Measurements from ENCODE around the gene MOAP1. TPM values are rescaled to one million over a fixed set of nuclear protein-coding genes. Genes with fewer than 3 reads are reported as not detected.
"Not testable (repeated sequence)": the region's sequence is repeated elsewhere in the genome, so short reads cannot be mapped to it uniquely, and the experiment has no call there.

MOAP1 gene
- total RNA-seq, 1 donor from 2014 or later = 61.1 TPM

- Histone ChIP-seq H3K36me3 (peaks cover 34% of the 10 kb centered on the region), H3K4me1 (peaks cover 44% of the 10 kb centered on the region), H3K27me3 (ENCODE audit: low read depth) (no peaks in the 10 kb centered on the region), H3K4me3 (peak overlapping the region; percentile 91), H3K9me3 (replicated peaks) (no peaks in the 10 kb centered on the region), H3K27ac (replicated peaks) (peak overlapping the region; percentile 97)
- no peak for DNase-seq
- no peak for TF ChIP-seq CTCF (IDR thresholded peaks at IDR 0.05; ENCODE audit: borderline replicate concordance)
- intact Hi-C loops (cut with micrococcal nuclease) = no loop called here
Measured at GRCh38 chr14:93183596-93184317, 940 bp downstream of the MOAP1 start.

GRCh38 chr14:93175492-93175891 lies 9.2 kb downstream of the MOAP1 start:
- Histone ChIP-seq H3K36me3 (no peaks in the 10 kb centered on the region), H3K4me1 (no peaks in the 10 kb centered on the region), H3K9me3 (replicated peaks) (no peaks in the 10 kb centered on the region), H3K27ac (replicated peaks) (no peak overlapping the region), H3K4me3 (no peak overlapping the region), H3K27me3 (ENCODE audit: low read depth) (peaks cover 18% of the 10 kb centered on the region)
- intact Hi-C loops (cut with micrococcal nuclease) = no loop called here
- no peak for DNase-seq
- no peak for TF ChIP-seq CTCF (IDR thresholded peaks at IDR 0.05; ENCODE audit: borderline replicate concordance)

GRCh38 chr14:93174731-93175130 lies 10.0 kb downstream of the MOAP1 start:
- DNase-seq; H3K36me3 ChIP-seq; H3K9me3 ChIP-seq (replicated peaks); H3K4me1 ChIP-seq; H3K4me3 ChIP-seq; H3K27ac ChIP-seq (replicated peaks); intact Hi-C loops (cut with micrococcal nuclease): not testable (repeated sequence)
- H3K27me3 ChIP-seq (ENCODE audit: low read depth) = peaks cover 18% of the 10 kb centered on the region

- H3K9me3 ChIP-seq (replicated peaks) = no peaks in the 10 kb centered on the region
- no peak for TF ChIP-seq CTCF (IDR thresholded peaks at IDR 0.05; ENCODE audit: borderline replicate concordance)
- DNase-seq = no peak
- H3K4me1 ChIP-seq = no peaks in the 10 kb centered on the region
- no peak overlapping the region for H3K4me3 ChIP-seq
- H3K27ac ChIP-seq (replicated peaks) = no peak overlapping the region
- peaks cover 18% of the 10 kb centered on the region for H3K27me3 ChIP-seq (ENCODE audit: low read depth)
- intact Hi-C loops (cut with micrococcal nuclease) = no loop called here
- no peaks in the 10 kb centered on the region for H3K36me3 ChIP-seq
Measured at GRCh38 chr14:93173943-93174395, 10.7 kb downstream of the MOAP1 start.

- peaks cover 18% of the 10 kb centered on the region for H3K27me3 ChIP-seq (ENCODE audit: low read depth)
- H3K4me1 ChIP-seq = no peaks in the 10 kb centered on the region
- no peak for DNase-seq
- no peak for TF ChIP-seq CTCF (IDR thresholded peaks at IDR 0.05; ENCODE audit: borderline replicate concordance)
- H3K27ac ChIP-seq (replicated peaks) = no peak overlapping the region
- H3K4me3 ChIP-seq = no peak overlapping the region
- H3K9me3 ChIP-seq (replicated peaks) = no peaks in the 10 kb centered on the region
- H3K36me3 ChIP-seq = no peaks in the 10 kb centered on the region
- intact Hi-C loops (cut with micrococcal nuclease) = no loop called here
Measured at GRCh38 chr14:93171376-93171775, 13.3 kb downstream of the MOAP1 start.

GRCh38 chr14:93170141-93170540 lies 14.6 kb downstream of the MOAP1 start:
- H3K4me3 ChIP-seq; H3K4me1 ChIP-seq; H3K27ac ChIP-seq (replicated peaks); H3K9me3 ChIP-seq (replicated peaks); intact Hi-C loops (cut with micrococcal nuclease); DNase-seq; H3K36me3 ChIP-seq: not testable (repeated sequence)
- peaks cover 18% of the 10 kb centered on the region for H3K27me3 ChIP-seq (ENCODE audit: low read depth)

GRCh38 chr14:93169619-93170018 lies 15.1 kb downstream of the MOAP1 start:
- H3K4me3 ChIP-seq; intact Hi-C loops (cut with micrococcal nuclease); H3K9me3 ChIP-seq (replicated peaks); DNase-seq; H3K4me1 ChIP-seq; H3K27ac ChIP-seq (replicated peaks); H3K36me3 ChIP-seq: not testable (repeated sequence)
- H3K27me3 ChIP-seq (ENCODE audit: low read depth) = peaks cover 18% of the 10 kb centered on the region

GRCh38 chr14:93168610-93169009 lies 16.1 kb downstream of the MOAP1 start:
- H3K9me3 ChIP-seq (replicated peaks); H3K4me1 ChIP-seq; H3K27ac ChIP-seq (replicated peaks); H3K4me3 ChIP-seq; DNase-seq; intact Hi-C loops (cut with micrococcal nuclease); H3K36me3 ChIP-seq: not testable (repeated sequence)
- H3K27me3 ChIP-seq (ENCODE audit: low read depth) = peaks cover 12% of the 10 kb centered on the region

- intact Hi-C loops (cut with micrococcal nuclease); H3K4me1 ChIP-seq; DNase-seq; H3K27ac ChIP-seq (replicated peaks); H3K4me3 ChIP-seq; H3K9me3 ChIP-seq (replicated peaks); H3K27me3 ChIP-seq (ENCODE audit: low read depth); H3K36me3 ChIP-seq: not testable (repeated sequence)
Measured at GRCh38 chr14:93165271-93166265, 19.1 kb downstream of the MOAP1 start.
